HG03103 (cell line): ENCODE measurements around the gene ATP5PD.
"Not testable (repeated sequence)": the region's sequence is repeated elsewhere in the genome, so short reads cannot be mapped to it uniquely, and the experiment has no call there.

Source experiments
- ATAC-seq: cut with Tn5 transposase; IDR thresholded peaks from one replicate; pipeline ENCODE4 v1.9.1; 2021; ENCODE audit warnings: low read depth; ENCODE audit not compliant: unreplicated experiment

ATP5PD gene

DNA sequence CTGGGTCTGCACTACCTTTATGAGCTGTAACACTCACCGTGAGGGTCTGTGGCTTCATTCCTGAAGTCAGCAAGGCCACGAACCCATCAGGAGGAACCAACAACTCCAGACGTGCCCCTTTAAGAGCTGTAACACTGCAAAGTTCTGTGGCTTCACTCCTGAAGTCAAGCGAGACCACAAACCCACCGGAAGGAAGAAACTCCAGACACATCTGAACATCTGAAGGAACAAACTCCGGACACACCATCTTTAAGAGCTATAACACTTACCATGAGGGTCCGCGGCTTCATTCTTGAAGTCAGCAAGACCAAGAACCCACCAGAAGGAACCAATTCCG is 21.4 kb downstream of the ATP5PD start:
- ATAC-seq, result not testable (repeated sequence)

DNA sequence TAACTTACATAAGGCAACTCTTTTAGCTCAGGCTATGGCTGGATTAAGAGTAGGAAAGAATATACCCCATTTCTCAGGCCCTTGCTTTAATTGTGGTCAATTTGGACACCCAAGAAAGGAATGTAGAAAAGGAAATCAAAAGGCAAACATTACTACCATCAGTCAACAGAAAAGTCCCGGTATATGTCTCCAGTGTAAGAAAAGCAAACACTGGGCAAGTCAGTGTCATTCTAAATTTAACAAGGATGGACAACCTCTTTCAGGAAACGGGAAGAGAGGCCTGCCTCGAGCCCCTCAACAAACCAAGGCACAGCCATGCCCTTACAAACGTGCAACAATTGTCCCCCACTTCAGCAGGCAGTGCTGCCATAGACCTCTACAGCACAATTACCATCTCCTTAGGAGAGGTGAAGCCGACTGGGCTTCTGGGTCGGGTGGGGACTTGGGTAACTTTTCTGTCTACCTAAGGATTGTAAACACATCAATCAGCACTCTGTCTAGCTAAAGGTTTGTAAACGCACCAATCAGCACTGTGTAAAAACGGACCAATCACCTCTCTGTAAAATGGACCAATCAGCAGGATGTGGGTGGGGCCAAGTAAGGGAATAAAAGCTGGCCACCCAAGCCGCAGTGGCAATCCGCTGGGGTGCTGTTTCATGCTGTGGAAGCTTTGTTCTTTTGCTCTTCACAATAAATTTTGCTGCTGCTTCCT is 21.9 kb downstream of the ATP5PD start:
- ATAC-seq, result no peak

DNA sequence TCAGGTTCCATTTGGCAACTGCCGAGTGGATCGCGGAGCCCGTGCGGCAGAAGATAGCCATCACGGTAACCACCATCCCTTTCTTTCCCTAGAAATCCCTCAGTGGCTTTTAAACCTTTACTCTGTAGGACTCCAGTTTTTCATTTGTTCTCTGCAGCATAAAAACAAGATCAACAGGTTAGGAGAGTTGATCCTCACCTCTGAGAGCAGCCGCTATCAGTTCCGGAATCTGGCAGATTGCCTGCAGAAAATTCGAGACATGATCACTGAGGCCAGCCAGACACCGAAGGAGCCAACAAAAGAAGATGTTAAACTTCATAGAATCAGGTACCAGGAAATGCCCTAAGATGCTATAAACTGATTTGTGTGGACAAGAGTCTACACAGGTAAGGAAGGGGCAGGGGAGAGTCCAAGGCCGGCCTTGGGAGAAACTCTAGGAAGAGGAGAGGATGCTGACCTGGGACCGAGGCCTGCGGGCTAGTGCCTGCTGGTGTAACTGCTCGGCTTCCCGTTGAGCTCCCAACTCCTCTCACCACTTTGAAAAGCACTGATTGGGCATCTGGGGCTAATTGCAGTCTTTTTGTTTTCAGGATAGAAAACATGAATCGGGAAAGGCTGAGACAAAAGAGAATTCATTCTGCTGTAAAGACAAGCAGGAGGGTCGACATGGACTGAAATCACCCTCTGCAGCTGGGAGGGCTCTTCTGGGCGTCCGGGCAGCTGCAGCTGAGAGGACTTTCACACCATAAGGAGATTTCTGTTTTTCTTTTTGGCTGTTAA is 26.2 kb downstream of the ATP5PD start:
- no peak for ATAC-seq

DNA sequence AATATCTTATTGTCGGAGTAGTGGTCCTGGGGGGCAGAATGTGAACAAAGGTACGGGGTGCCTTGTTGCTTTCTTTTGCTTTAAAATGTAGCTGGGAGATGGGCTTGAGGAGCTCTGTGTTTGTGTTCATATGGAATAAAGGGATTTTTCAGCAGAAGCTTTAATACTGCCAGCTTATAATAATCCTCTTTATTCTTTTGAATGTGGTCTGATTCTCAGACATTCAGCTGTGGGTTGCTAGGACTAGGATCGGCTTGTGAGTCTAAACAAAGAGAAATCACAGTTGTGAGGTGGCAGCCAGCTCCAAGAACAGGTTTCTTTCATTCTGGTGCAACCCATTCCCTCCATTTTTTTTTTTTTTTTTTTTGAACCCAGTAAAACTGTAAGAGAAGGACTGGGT is 27.1 kb downstream of the ATP5PD start:
- ATAC-seq, result no peak

DNA sequence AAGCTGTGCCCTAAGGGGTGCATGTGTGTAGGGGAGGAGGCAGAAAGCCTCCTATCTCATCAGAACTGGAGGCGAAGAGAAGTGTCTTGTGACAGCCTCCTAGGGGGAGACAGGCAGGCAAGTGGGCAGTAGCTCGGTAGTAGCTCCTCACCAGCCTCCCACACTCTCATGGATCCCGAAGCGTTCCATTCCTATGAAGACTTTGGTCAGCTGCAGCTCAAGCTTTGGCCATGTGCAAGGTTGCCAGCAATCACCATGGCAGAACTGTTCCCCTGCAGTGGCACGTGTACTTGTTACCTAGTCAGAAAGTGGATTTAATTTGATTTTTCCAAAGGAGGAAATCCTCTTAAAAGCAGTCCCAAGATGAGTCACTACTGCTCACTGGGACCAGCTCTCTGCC is 27.6 kb downstream of the ATP5PD start:
- ATAC-seq, result no peak

DNA sequence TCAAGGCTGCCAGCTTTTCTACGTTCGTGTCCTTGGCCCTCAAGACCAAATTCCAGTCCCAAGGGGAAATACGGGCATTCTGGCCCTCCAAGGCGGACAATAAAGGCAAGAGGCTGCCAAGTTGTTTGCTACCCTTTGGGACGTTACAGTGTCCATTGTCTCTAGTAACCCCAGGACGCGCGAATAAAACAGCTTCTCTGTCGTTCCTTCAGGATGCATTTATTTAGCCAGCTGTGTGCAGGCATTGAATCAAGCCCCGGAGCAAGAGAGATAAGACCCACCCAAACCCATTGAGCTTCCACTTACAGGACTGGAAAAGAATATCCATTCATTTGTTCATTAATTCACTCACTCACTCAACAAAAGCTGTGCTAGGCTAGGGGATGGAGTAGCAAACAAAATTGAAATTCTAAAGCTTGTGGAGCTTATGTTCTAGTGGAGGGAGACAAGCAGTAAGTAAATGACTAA is 33.6 kb downstream of the ATP5PD start:
- no peak for ATAC-seq

DNA sequence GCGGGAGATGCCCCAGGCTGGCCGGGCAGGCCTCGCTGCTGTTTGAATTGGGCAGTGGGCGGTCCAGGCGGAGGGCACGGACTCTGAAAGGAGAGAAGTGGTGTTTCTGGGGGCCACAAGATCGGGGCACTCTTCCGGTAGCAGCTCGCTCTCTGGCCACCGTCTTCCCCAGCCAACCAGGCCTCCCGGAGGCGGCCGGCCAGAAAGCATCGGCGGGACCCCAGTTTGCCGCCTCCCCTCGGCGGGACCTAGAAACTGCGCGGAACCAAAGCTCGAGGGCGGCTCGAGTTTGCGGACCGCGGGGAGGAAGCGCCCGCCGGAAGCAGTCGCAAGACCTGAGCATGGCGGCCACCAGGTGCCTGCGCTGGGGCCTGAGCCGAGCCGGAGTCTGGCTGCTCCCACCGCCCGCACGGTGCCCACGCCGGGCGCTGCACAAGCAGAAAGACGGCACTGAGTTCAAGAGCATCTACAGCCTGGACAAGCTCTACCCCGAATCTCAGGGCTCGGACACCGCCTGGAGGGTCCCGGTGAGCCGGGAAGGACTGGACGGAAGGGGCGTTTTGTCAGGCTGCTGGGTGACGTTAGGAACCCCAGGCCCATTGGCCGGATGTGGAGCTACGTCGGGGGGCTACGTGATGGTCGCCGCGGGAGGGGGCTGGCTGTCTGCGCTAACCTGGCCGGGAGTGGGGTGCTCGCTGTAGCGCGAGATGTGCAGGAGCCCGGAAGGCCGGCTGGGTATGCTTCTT is 34.2 kb downstream of the ATP5PD start, which contains the start of gene MRPL58:
MRPL58 (plus strand) TSS at position 325 of the 746 bp plus-strand sequence; CDS start at position 342, 17 bp downstream.
- peak; percentile 80 for ATAC-seq

DNA sequence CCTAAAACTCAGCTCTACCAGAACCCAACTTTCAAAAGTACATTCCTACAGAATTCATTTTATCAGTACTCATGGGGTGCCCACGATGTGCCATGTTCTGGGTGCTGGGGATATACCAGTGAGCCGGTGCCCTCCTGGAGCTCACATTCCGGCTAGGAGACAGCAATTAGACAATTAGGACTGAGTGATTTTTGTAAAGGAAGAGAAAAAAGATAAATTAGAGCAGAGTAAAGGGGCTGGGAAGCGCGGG is 34.7 kb downstream of the ATP5PD start:
- ATAC-seq, result no peak

DNA sequence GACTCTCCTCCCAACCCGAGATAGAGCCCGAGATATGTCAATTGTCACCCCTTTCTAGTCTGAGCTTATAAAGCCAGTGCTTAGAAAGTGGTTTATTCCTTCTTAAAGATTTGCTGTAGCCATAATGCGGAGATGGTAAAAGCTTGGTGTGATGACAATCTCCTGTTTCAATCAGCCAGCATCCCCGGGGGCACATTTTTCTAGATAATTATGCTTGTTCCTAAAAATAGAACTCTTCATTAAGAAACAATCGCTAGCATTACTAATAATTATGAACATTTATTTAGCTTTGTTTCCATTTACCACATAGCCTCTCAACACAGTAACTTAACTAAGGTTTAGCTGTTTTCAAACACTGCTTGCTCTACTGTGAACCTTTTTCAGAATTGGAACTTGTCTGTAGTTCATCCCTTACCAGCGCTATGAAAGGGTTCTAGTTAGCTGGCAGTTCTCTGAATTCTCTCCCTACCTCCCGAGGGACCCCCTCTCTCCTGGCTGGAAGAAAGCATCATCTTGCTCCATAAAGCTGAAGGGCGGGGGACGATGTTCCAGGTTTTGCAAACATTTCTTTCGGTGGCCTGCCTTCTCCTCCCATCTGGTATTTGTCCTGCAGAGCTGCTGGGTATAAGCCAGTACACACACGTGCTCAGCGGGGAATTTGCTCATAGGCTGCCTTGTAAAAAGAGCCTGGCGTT is 35.2 kb downstream of the ATP5PD start:
- ATAC-seq, result no peak

DNA sequence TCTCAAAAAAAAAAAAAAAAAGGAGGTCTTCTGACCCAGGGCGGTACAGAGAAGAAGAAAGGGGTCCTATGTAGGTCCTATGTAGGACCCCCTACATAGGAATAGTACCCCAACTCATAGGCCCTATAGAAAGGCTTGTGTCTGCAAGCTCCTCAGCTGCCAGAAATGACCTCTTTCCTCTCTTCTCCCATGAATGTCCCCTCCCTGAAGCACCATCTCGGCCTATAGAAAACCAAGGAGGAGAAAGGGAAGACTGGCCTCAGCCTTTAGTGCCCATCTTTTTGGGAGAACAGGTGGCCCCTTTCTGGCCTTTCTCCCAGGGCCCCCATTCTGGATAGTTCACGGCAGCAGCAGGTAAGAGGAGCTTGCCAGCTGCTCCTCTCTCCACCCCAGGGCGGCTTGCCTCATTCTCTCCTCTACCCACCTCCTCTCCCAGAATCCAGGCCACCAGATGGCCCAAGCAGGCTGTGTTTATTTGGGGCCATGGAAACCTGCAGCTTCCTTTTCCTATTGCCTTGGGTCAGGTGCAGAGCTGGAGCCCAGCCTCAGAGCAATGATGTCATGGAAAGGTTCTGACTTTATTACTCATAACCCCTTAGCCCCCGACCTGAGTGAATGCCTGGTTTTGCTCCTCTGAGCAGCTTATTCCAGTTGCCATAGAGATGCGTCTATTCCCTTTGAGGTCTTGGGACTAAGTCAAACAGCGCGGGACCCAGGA is 35.9 kb downstream of the ATP5PD start:
- no peak for ATAC-seq

DNA sequence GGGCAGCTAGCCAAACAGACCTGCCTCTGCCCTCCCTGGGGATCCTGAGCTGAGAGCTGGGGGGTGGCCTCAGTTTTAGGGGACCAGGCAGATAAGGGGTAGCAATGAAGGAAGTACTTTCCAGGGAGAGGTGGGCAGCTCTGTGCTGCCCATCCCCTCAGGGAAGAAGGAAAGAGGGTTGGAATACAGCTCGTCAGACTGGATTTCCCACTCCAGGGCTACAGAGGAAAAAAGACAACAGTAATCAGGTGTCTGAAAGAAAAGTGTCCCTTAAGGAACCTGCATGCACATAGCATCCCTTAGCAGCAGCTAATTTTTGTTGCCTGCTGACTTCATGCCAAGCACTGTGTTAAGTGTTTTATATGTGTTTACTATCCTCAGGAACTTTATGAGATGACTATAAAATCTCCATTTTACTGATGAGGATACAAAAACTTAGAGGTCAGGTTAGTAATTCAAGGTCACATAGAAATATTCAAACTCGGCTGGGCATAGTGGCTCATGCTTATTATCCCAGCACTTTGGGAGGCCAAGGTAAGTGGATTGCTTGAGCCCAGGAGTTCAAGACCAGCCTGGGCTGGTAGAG is 37.5 kb downstream of the ATP5PD start:
- no peak for ATAC-seq

DNA sequence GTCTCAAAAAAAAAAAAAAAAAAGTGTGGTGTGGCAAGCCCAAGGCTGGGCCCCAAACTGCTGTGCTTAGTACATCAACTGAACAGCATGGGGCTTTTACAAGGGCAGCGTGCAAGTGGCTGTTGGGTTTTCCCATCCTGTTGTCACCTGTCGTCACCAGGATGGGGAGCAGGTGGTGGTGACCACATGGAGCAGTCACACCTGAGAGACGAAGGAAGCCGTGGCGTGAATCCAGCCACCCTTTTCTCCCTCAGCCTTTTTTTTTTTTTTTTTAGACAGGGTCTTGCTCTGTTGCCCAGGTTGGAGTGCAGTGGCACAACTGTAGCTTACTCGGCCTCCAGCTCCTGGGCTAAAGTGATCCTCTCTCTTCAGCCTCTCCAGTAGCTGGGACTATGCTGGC is 38.4 kb downstream of the ATP5PD start:
- ATAC-seq, result no peak

DNA sequence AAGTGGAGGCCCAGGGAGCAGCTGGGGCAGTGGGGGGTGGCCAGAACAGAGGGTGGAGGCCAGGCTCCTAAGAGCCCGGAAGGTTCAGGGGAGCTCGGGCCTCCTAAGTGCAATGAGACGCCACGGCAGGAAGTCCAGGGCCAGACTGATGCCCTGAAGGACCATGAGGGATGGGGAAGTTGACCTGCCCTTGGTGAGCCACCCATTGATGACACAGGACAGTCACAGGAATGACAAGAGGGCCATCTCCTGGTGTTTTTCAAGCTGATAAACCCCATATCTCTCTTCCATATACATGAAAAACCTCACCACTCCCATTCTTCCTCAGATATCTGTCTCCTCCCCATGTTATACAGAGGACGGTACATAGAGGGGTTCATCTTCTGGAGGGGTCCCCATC is 40.1 kb downstream of the ATP5PD start:
- no peak for ATAC-seq

DNA sequence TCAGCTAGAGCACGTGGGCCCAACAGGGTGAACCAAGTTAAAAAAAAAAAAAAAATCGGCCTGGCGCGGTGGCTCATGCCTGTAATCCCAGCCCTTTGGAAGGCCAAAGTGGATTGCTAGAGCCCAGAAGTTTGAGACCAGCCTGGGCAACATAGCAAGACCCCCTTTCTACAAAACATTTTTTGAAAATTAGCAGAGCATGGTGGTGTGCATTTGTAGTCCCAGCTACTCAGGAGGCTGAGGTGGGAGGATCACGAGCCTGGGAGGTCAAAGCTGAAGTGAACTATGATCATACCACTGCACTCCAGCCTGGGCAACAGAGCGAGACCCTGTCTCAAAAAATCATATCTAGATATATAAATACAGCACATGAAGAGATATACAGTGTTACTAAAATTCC is 40.7 kb downstream of the ATP5PD start:
- not testable (repeated sequence) for ATAC-seq

DNA sequence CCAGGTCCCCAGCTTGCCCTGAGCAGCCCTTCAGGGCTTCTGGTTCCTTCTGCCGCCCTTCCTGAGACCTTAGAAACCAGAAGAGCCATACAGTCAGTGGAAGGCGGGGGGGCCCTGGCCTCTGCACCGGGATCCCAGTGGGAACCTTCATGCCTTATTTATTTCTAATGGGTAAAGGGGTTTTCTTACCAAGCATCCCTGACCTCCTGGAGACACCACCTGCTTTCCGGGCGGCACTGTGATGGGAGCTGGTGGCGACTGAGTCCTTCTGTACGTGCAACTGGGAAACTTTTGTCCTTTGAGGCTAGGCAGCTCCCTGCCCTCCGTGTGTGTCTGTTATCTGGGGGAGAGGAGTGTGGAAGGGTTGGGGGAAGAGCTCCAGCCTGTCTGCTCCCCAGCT is 41.5 kb downstream of the ATP5PD start:
- ATAC-seq, result no peak

DNA sequence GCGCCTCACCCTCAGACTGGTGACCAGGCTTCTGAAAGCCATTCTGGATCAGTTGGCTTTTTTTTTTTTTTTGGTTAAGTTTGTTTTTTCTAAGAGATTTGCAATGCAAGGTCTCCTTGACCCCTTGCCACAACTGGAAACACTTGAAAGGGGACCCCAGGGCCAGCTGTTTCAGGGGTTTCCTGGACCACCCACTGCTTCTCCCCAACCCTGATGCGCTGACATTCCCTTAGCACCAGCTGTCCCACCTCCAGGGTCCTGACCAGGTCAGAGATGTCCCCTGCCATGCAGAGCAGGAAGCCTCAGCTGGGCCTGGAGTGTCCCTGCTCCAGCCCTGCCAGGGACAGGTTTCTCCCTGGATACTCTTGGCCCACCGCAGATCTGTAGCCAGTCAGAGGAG is 42.4 kb downstream of the ATP5PD start:
- no peak for ATAC-seq

DNA sequence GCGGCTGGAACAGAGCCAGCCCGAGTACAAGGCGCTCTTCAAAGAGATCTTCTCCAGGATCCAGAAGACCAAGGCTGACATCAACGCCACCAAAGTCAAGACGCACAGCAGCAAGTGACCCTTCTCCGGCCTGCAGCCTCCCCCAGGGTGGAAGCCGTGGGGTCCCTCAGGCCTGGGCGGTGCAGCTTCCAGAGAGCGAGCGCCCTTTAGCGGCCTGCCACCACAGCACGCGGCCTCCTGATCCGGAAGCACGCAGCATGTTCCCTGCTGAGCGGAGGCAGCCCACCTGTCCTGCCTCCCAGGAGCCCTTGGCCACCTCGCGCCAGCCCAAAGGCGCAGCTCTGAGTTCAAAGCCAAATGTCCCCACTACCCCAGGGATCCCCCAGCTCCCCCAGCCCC is 42.8 kb downstream of the ATP5PD start:
- ATAC-seq, result no peak

DNA sequence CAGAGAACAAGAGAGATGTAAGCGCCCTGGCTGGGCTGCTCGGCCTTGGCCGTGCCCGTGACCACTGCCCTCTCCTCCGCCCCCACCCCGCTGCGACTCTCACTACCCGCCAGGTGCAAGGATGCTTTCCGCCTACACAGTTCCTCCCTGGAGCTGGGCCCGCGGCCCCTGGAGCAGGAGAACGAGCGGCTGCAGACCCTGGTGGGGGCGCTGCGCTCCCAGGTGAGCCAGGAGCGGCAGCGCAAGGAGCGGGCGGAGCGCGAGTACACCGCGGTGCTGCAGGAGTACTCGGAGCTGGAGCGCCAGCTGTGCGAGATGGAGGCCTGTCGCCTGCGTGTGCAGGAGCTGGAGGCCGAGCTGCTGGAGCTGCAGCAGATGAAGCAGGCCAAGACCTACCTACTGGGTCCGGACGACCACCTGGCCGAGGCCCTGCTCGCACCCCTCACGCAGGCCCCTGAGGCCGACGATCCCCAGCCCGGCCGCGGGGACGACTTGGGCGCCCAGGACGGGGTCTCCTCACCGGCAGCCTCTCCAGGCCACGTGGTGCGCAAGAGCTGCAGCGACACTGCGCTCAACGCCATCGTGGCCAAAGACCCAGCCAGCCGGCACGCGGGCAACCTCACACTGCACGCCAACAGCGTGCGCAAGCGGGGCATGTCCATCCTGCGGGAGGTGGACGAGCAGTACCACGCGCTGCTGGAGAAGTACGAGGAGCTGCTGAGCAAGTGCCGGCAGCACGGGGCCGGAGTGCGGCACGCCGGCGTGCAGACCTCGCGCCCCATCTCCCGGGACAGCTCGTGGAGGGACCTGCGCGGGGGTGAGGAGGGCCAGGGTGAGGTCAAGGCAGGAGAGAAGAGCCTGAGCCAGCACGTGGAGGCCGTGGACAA is 43.5 kb downstream of the ATP5PD start:
- ATAC-seq, result no peak
